GM18870 (cell line): ENCODE results near the gene CUL3.
"Not testable (repeated sequence)": the region's sequence is repeated elsewhere in the genome, so short reads cannot be mapped to it uniquely, and the experiment has no call there.

Experiments
- ATAC-seq: cut with Tn5 transposase; IDR thresholded peaks from one replicate; pipeline ENCODE4 v1.9.1; 2021; ENCODE audit warnings: moderate library complexity; ENCODE audit not compliant: unreplicated experiment

The CUL3 gene

DNA sequence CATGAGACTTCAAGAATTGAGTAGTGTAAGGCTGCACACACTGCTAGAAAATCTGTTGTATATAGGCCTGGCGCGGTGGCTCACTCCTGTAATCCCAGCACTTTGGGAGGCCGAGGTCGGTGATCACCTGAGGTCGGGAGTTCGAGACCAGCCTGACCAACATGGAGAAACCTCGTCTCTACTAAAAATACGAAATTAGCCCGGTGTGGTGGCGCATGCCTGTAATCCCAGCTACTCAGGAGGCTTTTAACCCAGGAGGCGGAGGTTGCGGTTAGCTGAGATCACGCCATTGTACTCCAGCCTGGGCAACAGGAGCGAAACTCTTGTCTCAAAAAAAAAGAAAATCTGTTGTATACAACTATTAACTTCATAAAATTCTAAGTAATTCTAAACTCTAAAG lies 2.1 kb downstream of the CUL3 start:
- ATAC-seq: not testable (repeated sequence)

DNA sequence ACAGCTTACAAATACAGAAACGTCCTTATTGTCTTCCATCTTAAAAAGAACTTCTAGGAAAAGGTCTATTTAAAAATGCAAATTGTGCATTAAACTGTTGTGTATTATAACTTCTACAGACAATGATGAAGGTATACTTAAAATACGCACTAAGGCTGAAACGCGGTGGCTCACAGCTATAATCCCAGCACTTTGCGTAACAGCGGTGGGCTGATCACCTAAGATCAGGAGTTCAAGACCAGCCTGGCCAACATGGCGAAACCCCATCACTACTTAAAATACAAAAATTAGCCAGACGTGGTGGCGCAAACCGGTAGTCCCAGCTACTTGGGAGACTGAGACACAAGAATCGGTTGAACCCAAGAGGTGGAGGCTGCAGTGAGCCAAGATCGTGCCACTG lies 4.9 kb downstream of the CUL3 start:
- ATAC-seq: no peak

DNA sequence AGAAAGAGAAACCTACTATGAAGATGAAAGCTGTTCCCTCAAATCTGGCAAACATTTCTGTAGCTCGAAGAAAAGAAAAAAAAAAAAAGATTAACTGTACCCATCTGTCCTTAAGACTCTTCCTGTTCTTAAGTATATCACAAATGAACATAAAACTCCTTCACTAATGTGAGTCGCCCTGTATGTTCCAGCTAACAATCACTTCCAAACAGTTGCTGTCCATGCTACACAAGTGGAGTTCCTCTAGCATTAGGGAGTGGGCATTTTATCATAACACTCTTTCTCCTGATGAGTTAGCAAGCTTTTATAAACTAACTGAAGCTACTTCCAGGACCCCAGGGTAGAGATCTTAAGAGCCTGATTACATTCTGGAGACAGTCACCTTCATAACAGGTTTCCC lies 5.8 kb downstream of the CUL3 start:
- no peak for ATAC-seq

DNA sequence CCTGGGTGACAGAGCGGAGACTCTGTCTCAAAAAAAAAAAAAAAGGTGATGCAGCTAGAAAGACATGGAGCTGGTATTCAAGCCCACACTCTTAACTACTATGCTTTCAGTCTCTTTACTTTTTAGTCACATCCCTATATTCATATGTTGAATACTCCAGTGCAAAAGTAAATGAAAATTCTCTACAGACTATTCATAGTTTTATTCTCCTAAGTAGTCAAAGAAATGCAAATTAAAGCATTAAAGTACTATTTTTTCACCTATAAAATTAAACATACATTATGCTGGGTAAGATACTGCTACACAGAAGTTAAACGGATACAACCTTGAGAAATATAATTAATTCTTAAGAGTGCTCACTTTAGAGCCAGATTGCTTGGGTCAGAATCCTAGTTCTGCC lies 7.6 kb downstream of the CUL3 start:
- ATAC-seq: no peak

DNA sequence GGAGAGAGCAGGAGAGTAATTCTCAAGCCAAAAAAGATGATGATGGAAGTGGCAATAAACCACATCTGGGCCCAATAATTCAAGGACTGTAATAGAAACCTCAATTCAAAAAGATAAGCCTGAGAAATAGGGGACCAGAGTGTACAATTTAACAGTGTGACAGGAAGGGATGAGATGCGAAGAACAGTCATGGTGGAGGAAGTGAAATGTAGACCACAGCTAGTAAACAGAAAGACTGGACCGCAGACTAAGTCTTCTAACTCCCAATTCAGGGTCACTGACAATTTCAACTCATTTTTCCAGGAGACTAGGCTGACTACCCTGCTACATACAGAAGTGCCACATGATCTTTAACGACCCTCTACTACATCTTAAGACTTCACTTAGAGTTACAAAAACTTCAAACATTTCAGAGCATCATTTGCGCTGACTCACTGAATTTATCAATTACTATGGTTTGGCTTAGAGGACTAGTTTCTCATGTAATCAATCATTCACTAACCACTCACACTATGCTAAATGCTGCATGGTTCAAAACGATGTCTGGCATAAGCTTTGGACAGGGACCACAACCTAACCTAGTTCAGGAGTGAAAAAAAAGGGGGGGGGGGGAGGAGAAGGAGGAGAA lies 9.0 kb downstream of the CUL3 start:
- ATAC-seq: peak; percentile 64

DNA sequence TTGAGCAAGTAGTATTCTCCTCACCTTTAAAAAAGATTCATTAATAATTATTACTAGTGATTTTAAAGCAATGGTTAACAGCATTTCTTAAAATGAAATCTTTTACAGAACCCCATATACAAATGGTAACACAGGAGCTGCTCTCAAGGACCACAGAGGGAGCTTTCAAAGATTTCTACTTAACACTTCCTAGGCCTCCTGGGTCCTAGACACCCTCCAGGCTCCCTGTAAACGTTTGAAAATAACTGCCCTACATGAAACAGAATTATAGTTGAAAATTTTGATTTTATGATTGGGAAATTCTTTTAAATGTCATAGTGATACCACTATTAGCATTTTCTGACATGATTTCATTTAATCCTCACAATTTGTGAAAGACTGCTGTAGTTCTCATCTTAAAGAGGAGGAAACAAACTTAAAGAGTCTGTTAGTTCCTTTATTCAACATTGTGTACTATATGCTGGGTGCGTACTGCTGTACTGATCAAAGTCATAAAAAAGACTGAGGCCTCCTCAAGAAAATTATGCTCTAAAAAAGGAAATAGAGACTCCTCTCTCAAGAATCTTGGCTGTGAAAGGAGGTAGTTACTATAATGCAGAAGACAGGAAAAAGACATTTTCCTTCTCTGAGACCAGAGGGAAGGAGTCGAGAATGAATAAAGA lies 10.6 kb downstream of the CUL3 start:
- no peak for ATAC-seq

DNA sequence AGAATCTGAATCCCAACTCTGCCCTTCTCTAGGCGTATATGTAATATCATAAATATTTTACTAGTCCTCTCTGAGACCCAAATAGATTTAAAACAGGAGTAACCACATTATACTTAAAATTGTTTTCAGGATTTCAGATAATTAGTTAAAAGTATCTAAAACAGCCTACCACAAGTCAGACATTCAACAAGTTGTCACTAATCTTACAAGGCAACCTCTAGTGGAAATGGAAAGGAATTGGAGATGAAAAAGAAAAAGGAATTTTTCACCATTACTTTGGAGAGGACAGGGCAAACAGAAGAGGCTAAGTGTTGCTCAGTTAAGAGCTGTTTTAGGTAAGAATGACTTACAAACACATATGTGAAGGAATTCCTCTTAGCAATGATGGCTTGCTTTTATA lies 11.4 kb downstream of the CUL3 start:
- no peak for ATAC-seq

DNA sequence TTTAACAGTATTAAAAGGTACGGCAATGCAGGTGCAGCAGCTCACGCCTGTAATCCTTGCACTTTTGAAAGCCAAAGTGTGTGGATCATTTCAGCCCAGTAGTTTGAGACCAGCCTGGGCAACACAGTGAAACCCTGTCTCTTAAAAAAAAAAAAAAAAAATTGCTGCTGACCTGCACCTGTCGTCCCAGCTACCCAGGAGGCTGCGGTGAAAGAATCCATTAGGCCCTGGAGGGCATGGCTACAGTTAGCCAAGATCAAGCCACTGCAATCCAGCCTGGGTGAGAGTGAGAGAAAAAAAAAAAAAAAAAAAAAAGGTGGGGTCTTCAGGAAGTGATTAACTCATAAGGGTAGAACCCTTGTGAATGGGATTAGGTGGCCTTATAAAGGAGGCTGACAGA lies 12.8 kb downstream of the CUL3 start:
- ATAC-seq: no peak

DNA sequence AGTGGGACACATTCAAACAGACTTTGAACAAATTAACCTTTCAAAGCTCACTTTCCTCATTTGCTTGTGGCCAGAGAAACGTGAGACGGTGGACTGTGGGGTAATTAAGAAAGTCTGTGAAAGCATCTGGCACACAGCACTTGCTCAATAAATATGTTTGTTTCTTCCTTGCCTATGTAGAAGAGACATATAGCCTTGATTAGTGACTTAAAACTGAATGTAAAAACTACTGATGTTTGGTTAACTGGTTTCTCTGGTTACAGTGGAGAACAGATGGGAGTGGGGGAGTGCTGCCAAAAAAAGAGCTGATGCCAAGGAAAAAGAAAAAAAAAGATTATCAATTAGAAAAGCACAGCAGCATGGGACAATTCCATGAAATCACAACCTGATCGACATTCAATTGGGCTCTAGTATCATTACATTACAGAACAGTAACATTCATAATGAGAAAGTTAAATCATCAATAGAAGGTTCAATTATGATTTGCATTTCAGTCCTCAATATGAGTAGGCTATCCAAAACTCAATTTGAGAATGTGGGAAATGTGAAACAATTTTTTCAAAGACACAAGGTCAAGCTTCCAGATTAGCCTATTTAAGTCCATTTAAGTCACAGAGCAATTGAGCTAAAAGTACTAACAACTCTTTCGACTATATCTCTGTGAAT lies 14.7 kb downstream of the CUL3 start:
- peak; percentile 67 for ATAC-seq

DNA sequence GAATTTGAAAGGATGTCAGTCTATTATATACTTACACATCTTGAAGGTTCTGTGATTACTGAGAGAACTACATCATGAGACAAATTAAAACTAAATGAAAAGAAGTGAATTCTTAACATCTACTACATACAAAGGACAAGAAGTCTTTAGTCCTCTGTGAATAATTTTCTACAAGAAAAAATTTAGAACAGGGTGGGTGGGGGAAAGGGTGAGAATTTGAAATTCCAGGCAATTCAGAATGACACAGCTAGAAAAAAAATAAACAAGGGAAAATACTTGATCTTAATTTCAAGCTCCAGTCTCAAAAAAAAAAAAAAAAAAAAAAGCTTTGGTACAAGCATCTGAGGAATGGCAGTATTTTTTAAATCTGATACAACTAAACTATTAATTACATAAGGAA lies 15.5 kb downstream of the CUL3 start:
- ATAC-seq: no peak

DNA sequence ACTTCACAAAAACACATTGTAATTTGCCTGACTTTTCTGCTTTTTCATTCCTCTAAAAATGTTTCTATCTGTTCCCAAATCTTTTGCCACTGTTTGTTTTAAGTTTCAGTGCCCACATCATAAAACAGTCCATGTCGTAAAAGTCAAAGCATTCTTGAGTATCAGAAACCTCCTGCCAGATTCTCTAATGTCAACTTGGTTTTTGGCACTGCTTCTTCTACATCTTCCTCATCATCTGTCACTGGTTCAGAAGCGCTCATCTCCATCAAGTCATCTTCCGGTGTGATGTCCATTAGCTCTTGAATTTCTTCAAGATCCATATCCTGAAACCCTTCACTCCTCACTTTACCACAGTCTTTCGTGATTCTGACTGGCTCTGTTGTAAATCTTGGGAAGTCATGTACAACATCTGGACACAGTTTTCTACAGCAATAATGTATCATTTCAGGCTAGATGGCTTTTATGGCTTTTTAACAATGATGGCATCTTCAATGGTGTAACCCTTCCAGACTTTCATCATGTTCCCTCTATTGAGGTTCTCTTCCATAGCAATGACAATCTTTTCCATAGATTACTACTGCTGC lies 19.6 kb downstream of the CUL3 start:
- no peak for ATAC-seq

DNA sequence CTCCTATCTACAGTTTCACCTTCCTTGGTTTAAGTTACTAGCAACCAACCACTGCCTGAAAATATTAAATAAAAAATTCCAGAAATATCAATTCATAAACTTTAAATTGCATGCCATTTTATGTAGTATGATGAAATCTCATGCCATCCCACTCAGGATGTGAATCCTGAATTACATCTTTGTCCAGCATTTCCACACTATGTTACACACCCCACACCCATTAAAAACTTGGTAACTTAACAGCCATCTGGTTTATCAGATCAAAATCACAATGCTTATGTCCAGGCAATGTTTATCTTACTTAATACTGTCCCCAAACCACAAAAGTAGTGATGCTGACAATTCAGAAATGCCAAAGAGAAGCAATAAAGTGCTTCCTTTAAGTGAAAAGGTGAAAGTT lies 21.6 kb downstream of the CUL3 start:
- ATAC-seq: no peak

DNA sequence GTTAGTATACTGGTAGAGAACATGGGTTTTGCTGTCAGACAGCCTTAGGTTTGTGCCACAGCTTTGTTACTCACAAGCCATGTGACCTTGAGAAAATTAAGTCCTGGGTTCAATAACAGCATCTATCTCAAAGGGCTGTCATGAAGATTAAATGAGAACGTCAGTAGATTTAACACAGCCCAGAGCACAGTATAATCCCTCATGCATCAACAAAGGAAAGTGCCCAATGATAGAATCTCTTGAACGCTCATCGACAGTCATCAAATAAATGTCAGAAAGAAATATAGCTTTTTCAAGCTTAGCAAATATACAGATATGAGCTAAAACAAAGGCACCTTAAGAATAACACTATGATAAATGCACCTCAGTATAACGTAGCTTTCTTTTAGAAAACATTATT lies 22.3 kb downstream of the CUL3 start:
- no peak for ATAC-seq

DNA sequence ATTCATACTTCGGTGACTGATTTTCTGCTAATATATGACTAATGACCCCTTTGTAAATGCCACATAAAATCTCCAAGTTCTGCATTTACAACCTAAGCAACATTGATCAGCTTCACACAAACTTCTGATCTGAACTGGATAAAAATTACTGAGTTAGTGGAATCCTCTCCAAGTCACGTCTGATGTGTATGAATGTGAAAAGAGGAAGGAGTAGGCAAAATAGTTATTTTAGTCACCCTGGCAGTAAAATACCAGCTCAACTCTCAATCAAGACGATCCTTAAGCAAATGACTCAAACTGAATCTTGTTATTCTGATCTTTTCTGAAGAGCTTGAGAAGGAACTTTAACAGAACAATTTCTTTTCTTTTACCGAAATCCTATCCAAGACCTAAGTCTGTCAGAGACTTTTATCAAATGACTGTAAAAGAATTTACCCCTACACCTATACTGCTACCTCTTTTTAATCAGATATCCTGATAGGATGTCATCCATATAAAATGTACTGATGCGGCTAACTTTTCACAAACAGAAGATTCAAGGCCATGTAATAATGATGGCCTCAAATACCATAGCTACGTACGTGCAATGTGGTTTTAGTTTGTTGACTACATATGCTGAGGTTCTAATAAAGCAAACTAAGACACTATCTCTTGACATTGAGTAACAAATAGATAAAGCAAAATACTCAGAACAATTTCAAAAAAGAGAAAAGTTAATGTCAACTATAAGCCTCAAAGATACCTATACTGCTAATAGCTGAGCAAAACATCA lies 23.7 kb downstream of the CUL3 start:
- ATAC-seq: peak; percentile 87

DNA sequence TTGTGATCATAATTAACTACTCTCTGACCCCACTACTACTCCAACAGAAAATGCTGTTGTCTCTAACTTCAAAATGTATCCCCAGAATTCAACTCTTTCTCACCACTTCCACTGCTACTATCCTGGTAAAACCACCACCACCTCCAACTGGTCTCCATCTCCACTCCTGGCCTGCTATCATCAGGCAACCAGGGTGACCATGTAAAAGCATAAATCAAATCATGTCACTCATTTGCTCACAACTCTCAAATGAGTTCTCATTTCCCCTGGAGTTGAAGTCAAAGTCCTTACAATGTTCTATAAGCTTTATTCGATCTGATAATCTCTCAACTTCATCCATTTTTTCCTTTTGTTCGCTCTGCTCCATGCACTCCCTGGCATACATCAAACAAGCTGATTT lies 24.6 kb downstream of the CUL3 start:
- no peak for ATAC-seq

DNA sequence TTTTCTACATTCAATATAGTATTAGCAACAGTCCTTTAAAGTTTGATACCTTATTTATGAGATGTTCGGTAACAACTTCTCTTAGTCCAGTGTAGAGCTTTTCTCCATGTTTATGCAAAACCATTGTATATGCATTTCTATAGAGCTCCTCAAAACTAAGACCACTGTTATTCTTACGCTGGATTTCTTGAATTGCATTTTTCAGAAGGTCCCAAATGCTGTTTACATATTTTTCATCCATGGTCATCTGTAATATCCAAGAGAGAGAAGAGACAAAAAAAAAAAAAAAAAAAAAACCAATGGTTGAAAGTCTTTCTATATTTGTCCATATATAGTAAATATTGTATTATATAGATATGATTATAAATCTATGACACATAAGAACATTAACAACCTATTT lies 27.6 kb downstream of the CUL3 start:
- no peak for ATAC-seq

DNA sequence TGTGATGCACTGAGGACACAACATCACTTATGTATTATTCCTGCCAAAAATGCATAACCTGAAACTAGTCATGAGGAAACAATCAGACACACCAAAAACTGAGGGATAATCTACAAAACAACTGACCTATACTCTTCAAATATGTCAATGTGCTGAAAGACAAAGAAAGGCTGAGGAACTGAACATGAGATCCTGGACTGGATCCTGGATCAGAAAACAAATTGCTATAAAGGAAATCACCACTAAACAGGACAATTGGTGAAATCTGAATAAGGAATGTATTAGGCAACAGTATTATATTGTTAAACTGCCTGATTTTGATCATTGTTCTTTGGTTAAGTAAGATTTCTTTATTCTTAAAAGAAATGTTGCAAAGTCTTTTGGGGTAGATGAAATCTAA lies 28.8 kb downstream of the CUL3 start:
- ATAC-seq: no peak

DNA sequence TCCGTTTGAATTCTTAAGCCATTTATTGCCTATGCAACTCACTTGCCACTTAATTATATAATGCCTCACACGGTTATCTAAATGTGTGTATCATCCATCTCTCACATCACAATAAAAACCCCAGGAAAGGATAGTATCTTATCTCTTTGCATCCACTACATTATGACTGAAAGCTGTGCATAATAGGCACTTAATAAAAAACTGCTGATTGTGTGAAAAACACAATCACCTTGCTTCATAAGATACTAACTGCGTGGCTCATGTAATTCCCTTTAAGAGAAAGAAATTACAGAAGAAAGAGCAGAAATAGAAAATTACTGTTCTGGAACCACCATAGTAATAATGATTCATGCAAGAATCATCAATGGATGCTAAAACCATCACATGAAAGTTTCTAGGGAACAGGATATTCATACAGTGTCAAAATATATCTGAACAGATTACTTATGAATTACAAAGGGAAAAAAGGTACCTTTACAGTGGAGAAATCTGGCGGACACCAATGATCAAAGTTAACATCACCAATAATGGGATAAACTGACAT lies 29.3 kb downstream of the CUL3 start:
- ATAC-seq: no peak

DNA sequence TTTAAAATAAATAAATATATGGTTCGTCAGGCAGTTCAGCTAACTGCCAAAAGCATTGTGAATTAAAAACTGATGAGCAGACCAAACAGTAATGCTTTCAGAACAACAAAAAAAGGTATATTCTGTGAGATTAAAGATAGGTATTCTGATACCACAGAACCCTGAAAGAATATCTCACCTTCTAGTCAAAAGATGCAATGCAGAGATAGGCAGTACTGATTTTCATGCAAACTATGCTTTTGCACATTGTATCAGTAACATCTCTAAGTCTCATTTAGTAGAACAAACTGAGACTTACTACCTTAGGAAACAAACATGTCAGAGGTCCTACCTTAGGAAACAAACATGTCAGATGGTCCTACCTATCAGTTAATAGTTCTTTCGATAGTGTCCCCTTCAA lies 32.4 kb downstream of the CUL3 start:
- ATAC-seq: no peak

DNA sequence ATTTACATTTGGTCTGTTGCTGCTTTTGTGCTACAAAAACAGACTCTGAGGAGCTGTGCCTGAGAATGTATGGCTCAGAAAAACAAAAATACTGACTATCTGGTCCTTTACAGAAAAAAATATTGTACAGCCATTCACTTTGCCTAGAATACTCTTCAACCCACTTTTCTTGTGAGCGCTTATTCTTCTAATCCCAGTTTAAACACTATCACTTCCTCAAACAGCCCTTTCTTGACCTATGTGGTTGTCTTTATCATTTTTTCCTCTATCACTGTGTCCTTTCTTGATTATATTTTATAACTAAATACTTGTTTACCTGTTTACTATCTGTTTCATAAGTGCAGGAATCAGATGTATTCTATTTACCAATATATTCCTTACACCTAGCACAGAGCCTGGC lies 33.5 kb downstream of the CUL3 start:
- no peak for ATAC-seq

DNA sequence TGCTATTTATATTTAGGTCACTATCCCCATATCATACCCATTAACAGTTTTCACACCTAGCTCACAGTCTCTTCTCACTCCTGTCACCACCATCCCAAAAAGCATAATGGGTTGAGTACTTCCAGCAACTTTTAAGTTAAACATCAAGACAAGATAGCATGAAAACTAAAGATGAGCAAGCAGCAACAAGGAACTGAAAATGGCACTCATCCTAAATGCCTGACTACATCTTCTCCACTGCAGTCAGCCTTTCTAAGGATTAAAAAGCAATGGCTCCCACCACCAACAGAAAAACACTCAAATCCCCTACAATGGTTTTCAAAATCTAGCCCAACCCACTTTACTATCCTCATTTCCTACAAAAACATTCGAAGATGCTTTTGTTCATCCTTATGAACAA lies 38.2 kb downstream of the CUL3 start:
- ATAC-seq: no peak
